VCaP (cell line): Measurements from ENCODE around the gene TAF8.

Source experiments
- H3K27ac ChIP-seq: fragments of 450-650 bp; 2 replicates; pipeline ENCODE4 v1.5.1; 2017
- CTCF ChIP-seq: fragments of 450-650 bp; conservative IDR thresholded peaks from 2 replicates; pipeline ENCODE4 v1.5.1; 2017; ENCODE audit warnings: mild to moderate bottlenecking, moderate library complexity

The TAF8 gene

GRCh38 chr6:42012501-42013133 is 37.7 kb upstream of the TAF8 start:
- TF ChIP-seq CTCF, result no peak
- no peak overlapping the region for H3K27ac ChIP-seq

- no peak for TF ChIP-seq CTCF
- H3K27ac ChIP-seq, result no peak overlapping the region
Measured at GRCh38 chr6:42013134-42013516, 37.2 kb upstream of the TAF8 start.

- no peak overlapping the region for H3K27ac ChIP-seq
- TF ChIP-seq CTCF, result no peak
Measured at GRCh38 chr6:42017021-42017643, 33.2 kb upstream of the TAF8 start.

GRCh38 chr6:42020967-42021366 is 29.4 kb upstream of the TAF8 start:
- H3K27ac ChIP-seq, result no peak overlapping the region
- TF ChIP-seq CTCF, result no peak

GRCh38 chr6:42021847-42022754 is 28.2 kb upstream of the TAF8 start:
- no peak for TF ChIP-seq CTCF
- H3K27ac ChIP-seq, result no peak overlapping the region

GRCh38 chr6:42022755-42023384 is 27.5 kb upstream of the TAF8 start:
- no peak for TF ChIP-seq CTCF
- no peak overlapping the region for H3K27ac ChIP-seq
